ENCODE results near the gene ZBTB2.
"Not testable (repeated sequence)": the region's sequence is repeated elsewhere in the genome, so short reads cannot be mapped to it uniquely, and the experiment has no call there.

The ZBTB2 gene

GRCh38 chr6:151399679-151400078, 8.3 kb upstream of the ZBTB2 start:
- DNase-seq = no peak

DNA sequence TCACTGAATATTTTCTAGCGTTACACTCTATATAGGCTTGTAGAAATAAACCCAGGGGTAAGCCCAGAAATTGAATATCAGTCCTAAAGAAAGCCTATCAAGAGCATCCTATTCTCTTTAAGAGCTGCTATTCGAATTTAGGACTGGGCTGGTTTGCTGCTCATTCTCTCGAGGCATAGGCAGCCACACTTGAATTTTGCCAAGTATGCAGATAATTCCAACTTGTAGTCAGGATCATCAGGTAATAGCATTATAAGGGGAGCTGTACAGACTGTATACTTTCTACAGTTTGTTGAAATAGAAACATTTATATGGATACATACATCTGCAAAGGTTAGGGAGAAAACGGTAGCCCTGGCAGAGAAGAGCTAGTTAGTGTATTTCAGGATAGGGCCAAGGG, 2.1 kb upstream of the ZBTB2 start:
- DNase-seq = no peak

DNA sequence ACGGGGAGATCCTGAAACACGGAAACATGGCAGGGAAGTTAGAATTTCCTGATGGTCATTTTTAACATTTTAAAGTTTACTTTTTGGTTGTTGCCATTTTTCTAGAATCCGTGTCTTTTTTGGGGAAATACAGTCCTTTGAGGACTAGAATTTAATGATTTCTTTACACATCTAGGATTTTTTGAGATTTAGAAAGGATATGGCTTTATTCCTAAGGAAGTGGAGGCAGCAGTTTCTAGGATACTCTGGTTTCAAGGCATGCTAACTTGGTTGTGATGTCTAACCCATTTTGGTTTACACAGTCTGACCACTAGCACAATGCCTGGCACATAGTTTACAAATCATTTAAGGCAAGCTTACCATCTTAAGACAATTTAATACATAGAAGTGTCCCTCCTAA, 1.1 kb upstream of the ZBTB2 start:
- DNase-seq = no peak

- DNase-seq = peak; percentile 82
Measured at GRCh38 chr6:151390851-151391470, 398 bp downstream of the ZBTB2 start.

- peak; percentile 95 for DNase-seq
Measured at GRCh38 chr6:151390276-151390850, 996 bp downstream of the ZBTB2 start.

DNA sequence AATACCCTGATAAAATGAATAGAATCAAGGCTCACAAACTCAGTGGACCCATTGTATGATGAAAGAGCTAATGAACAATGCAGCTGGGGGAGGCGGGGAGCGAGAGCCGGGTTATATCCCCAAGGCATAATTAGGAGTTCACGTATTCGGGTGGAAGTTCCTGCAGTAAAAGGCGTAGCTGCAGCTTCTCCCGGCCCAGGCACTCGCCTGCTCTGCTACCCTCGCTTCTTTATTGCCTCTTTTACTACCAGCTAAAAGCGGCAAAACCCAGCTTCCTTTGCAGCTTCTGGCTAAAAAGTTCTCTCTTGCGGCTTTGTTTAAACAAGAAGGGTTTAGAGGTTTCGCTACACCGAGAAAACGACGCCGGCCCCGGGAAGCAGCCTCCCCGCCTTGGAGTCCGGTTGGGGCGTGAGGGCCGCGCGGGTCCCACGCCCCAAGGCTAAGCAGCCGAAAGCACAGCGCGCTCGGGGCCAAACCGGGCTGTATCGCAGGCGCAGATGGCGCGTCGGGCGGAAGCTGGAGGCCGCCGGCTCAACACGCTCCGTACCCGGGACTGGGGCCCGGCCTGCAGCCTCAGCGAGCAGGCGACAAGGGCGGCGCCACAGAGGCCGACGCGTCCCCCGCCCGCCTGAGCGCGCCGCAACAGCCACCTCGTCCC, 1.6 kb downstream of the ZBTB2 start:
- DNase-seq = peak; percentile 50

GRCh38 chr6:151388997-151389617, 2.3 kb downstream of the ZBTB2 start:
- DNase-seq = peak; percentile 28

DNA sequence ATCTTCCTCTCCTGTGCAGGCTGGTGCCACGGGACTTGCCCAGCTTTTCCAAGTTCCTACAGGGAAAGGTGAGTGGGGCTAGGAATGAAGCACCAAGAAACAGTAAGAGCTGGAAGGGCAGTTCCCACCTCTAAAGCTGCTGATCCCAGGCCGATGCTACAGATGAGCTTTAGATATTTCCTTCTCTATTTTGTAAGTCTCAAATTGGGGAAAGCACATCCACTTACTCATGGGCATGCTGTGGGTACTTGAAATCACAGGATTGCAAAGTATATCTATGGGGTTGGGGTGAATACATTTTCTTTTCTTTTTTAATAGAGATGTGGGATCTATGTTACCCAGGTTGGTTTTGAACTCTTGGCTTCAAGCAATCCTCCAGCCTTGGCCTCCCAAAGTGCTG, 3.1 kb downstream of the ZBTB2 start:
- DNase-seq = no peak

DNA sequence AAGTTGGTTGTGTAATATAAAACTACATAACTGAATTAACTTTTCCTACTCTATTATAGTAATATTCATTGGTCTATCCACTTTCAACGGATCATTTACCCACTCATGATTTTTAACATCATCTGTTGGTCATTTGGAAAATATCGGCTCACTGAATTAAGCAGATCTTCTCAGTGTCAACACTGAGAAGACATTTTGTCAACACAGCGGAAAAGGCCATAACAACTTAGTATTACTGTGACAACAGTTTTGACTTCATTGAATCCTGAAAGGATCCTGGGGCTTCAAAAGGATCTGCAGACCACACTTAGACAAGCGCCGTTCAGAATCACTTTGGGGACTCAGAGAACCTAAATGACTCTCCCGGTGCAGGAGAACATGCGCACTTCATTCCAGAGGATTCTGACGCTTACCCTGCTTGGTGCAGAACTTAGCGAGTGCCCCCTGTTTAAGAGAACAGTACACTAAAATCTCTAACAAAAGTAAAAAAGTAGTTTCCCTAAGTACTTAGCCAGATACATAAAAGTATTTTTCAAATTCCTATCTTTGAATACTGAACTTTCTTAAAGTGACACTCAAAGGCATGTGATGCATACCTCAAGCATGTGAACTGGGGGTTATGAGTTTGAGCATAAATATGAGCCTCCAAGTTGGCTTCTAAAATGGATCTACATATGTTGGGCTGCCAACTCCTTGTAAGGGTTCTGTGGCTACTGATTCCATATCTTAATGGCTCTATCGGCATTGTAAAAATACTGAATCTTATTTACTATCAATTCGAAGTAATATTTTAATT, 4.0 kb downstream of the ZBTB2 start:
- no peak for DNase-seq

DNA sequence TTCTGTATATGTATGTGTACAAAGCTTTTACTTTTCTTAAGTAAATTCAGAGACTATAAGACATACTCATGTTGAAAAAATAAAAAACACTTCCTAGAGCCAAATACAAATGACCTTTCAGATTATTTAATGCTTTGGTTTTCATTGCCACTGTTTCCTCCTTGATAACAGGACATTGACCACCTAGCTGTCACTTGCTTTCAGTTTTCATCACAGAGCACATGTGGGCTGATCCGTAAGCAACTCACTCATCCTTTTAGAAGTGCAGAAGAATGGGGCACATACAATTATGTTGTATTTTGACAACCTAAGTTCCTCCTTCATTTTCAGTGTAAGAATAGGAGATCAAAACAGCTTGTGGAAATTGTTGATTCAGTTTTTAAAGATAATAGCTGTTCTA, 6.2 kb downstream of the ZBTB2 start:
- DNase-seq = no peak

DNA sequence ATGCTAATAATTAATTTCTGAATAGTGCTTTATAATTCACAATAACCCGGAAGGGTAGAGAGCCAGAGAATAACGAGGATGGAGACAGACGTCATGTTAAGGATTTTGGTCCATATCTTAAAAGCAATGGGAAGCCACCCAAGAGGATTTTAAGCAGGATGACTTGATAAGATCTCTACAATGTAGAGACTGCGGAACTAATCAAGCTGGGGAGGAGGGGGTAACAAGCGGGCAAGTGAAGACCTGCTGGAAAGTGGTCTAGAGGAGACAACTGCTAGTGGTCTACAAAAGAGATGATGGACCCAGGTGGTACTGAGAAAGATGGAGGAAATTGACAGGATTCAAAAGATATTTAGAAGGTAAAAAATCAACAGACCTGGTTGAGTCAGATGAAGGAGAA, 7.2 kb downstream of the ZBTB2 start:
- no peak for DNase-seq

DNA sequence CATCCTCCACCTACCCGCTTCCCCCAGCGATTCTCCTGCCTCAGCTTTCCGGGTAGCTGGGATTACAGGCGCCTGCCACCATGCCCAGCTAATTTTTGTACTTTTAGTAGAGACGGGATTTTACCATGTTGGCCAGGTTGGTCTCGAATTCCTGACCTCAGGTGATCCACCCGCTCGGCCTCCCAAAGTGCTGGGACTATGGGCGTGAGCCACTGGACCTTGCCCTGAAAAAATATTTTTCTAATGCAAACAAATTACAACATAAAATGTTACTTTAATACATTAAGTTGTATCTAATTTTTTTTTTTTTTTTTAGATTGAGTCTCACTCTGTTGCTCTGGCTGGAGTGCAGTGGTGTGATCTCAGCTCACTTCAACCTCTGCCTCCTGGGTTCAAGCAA, 8.7 kb downstream of the ZBTB2 start:
- not testable (repeated sequence) for DNase-seq

GRCh38 chr6:151381722-151382121, 9.6 kb downstream of the ZBTB2 start:
- no peak for DNase-seq

DNA sequence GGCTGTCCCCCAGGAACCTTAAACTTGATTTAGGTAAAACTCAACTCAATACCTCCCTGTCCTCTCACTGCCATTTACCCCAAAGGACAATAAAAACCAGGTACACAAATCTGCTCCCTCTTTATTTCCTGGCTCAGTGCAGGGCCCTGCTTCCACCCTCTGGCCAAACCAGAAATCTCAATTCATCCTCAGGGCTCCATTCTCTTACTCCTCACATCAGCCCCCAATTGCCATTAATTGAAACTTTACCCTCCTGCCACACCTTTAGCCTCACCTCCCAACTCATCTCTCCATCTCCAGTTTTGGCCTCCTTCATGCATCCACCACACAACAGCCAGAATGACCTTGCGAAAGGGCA, 10.5 kb downstream of the ZBTB2 start:
- no peak for DNase-seq

DNA sequence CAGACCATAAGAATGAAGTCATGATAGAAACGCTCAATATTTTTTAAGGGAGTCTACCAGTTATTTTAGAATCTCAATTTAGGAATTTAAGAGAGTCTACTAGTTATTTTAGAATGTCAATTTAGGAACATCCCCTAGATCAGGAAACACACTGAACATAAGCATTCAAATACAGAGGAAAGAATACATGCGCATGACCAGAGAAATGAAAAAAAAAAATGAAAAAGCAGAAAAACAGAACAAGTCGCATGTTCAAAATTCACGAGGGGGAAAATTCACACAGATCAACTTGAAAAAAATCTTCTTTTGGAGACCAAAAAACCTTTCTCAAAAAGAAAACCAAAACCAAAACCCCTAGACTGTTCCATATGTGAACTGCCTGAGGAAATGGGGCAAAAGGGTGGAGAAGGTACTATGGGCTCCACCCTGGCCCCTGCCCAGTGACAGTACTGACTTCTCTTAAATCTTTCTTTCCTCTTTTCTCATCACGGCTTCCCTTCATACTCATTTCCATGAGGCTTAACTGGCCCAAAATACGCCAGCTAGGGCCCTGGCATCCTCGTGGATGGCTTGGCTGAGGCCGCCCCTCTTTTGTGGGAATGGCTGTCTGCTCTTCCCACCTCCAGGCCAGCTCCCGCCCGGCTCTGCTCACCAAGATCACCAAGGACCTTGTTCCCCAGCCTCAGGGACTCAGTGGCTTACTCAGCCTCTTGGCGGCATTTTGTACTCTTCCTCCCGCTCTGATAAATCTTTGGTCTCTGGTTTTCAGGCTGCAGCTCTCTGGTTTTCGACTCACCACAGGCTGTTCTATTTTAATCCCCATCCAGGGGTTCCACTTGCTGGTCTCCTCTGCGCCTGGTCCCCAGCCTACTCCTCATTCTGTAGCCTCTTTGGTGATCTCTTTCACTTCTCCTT, 11.2 kb downstream of the ZBTB2 start:
- no peak for DNase-seq

- DNase-seq = no peak
Measured at GRCh38 chr6:151377095-151377494, 14.3 kb downstream of the ZBTB2 start.

- no peak for DNase-seq
Measured at GRCh38 chr6:151376440-151376839, 14.9 kb downstream of the ZBTB2 start.

DNA sequence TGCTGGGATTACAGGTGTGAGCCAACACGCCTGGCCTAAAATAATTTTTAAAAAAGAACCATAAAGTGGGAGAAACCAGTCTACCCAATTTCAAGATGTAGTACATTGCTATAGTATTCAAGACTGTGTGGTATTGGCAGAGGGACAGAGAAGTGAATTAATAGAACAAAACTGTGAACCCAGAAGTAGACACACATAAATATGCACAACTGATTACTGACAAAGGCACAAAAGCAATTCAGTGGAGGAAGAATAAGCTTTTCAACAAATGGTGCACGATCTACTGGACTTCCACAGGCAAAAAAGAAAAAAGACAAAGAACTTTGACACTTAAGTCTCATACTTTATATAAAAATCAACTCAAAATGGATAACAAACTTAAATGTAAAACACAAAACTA, 15.5 kb downstream of the ZBTB2 start:
- DNase-seq = no peak

- DNase-seq = peak; percentile 6
Measured at GRCh38 chr6:151374036-151374683, 17.2 kb downstream of the ZBTB2 start.

GRCh38 chr6:151372164-151372563, 19.2 kb downstream of the ZBTB2 start:
- DNase-seq = peak; percentile 12

DNA sequence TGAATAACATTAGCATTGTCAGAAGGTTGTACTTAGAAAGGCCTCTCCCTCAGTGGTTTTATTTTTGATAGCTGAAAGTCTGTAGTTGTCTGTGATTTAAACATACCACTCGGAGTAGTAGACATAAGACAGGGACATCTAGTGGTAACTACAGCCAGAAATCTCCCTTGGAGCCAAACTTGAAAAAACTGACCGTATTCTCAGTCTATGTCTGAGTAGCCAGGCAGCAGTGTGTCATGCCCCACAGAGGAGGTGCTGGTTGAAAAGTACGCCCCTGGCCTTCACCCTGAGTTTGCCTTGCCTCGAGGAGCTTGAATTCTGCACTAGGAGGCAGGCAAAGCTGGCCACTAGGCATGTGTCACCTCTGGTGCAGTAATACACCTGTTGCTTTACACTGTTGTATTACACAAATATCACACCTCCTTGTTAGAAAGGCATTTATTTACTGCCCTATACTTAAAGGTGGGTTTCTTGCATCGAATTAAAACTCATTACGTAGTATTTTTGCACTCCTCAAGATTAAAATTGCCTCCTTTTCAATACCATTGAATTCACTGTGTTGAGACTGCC, 20.8 kb downstream of the ZBTB2 start:
- DNase-seq = no peak
